HCT116 (cell line): ENCODE results near the gene AGPS.

Experiments
- CTCF ChIP-seq, 3 experiments: fragments of 200-600 bp in 1 of 3; sonication (generic) in 1 of 3; IDR thresholded peaks in 2 of 3; conservative IDR thresholded peaks in 1 of 3; 2 replicates each; pipeline ENCODE4 v1.5.1; 2012 to 2017; ENCODE audit warnings: low read depth in 2 of 3, low read length in 2 of 3, antibody characterized with exemption in 1 of 3, borderline replicate concordance in 1 of 3, control low read depth in 1 of 3, mild to moderate bottlenecking in 1 of 3, mixed read lengths in 1 of 3, mixed run types in 1 of 3, moderate library complexity in 1 of 3; ENCODE audit not compliant: insufficient read depth in 1 of 3
- EZH2 ChIP-seq: fragments of 200-600 bp; sonication (generic); IDR thresholded peaks from 2 replicates; pipeline ENCODE4 v1.6.1; 2017; ENCODE audit warnings: antibody characterized with exemption, mixed run types
- MAX ChIP-seq: IDR thresholded peaks from 2 replicates; pipeline ENCODE4 v1.6.1; 2012
- POLR2A ChIP-seq: IDR thresholded peaks from 2 replicates; pipeline ENCODE4 v1.7.0; 2011; ENCODE audit warnings: borderline replicate concordance; ENCODE audit not compliant: insufficient read depth, insufficient read length; ENCODE audit errors: extremely low read depth
- POLR2AphosphoS5 ChIP-seq: IDR thresholded peaks from 2 replicates; pipeline ENCODE4 v1.6.1; 2011; ENCODE audit warnings: mild to moderate bottlenecking, low read depth, low read length, moderate library complexity
- RAD21 ChIP-seq: IDR thresholded peaks from 2 replicates; pipeline ENCODE4 v1.6.1; 2012; ENCODE audit warnings: low read depth, mild to moderate bottlenecking
- SP1 ChIP-seq: IDR thresholded peaks from 2 replicates; pipeline ENCODE4 v1.6.1; 2012; ENCODE audit warnings: low read depth
- TCF7L2 ChIP-seq: IDR thresholded peaks from 2 replicates; pipeline ENCODE4 v1.7.0; 2011; ENCODE audit warnings: borderline replicate concordance, inconsistent platforms; ENCODE audit not compliant: insufficient read depth, insufficient read length; ENCODE audit errors: extremely low read depth
- YY1 ChIP-seq: IDR thresholded peaks from 2 replicates; pipeline ENCODE4 v1.6.1; 2011; ENCODE audit warnings: low read length, low read depth, moderate library complexity, mild to moderate bottlenecking; ENCODE audit not compliant: insufficient replicate concordance; ENCODE audit errors: extremely low read depth
- ZBTB33 ChIP-seq: IDR thresholded peaks from 2 replicates; pipeline ENCODE4 v1.6.1; 2011; ENCODE audit warnings: mild to moderate bottlenecking, low read length, moderate library complexity; ENCODE audit not compliant: insufficient replicate concordance; ENCODE audit errors: extremely low read depth
- ZFX ChIP-seq: fragments of 450-650 bp; IDR thresholded peaks from 2 replicates; pipeline ENCODE4 v1.6.1; 2017

- TF ChIP-seq CTCF (IDR thresholded peaks at IDR 0.05 in 2 of 3, conservative IDR thresholded peaks at IDR 0.05 in 1 of 3; ENCODE audit: borderline replicate concordance in 1 of 3, insufficient read depth in 1 of 3, low read depth in 2 of 3, low read length in 2 of 3) = no peak
- TF ChIP-seq RAD21 = no peak
- TF ChIP-seq ZFX = no peak
- no peak for TF ChIP-seq MAX
- TF ChIP-seq POLR2A = no peak
- no peak for TF ChIP-seq TCF7L2
- TF ChIP-seq POLR2AphosphoS5 = no peak
- no peak for TF ChIP-seq EZH2
- TF ChIP-seq SP1 = no peak
- TF ChIP-seq YY1 = no peak
- TF ChIP-seq ZBTB33 = no peak
These were observed 6.8 kb downstream of the AGPS start for GRCh38 chr2:177399376-177399775.
